ENCODE measurements around the gene PTPRR.
"Not testable (repeated sequence)": the region's sequence is repeated elsewhere in the genome, so short reads cannot be mapped to it uniquely, and the experiment has no call there.

Gene PTPRR

GRCh38 chr12:70837026-70837425, 83.5 kb downstream of the PTPRR start:
- no peak for DNase-seq

- DNase-seq = no peak
Observed at GRCh38 chr12:70835948-70836347, 84.6 kb downstream of the PTPRR start.

GRCh38 chr12:70831543-70831942, 89.0 kb downstream of the PTPRR start:
- peak; percentile 43 for DNase-seq

GRCh38 chr12:70830221-70831061, 90.1 kb downstream of the PTPRR start:
- no peak for DNase-seq

- DNase-seq = no peak
Observed at GRCh38 chr12:70829070-70829469, 91.5 kb downstream of the PTPRR start.

- peak; percentile 74 for DNase-seq
Observed at GRCh38 chr12:70828351-70828750, 92.2 kb downstream of the PTPRR start.

- no peak for DNase-seq
Observed at GRCh38 chr12:70826156-70826555, 94.4 kb downstream of the PTPRR start.

GRCh38 chr12:70824511-70824910, 96.0 kb downstream of the PTPRR start:
- no peak for DNase-seq

GRCh38 chr12:70823182-70823976, 97.2 kb downstream of the PTPRR start:
- peak; percentile 8 for DNase-seq

GRCh38 chr12:70822412-70822811, 98.1 kb downstream of the PTPRR start:
- no peak for DNase-seq

GRCh38 chr12:70815971-70816391, 104.6 kb downstream of the PTPRR start:
- DNase-seq = no peak

- no peak for DNase-seq
Observed at GRCh38 chr12:70815056-70815455, 105.5 kb downstream of the PTPRR start.

- DNase-seq = no peak
Observed at GRCh38 chr12:70813559-70813958, 107.0 kb downstream of the PTPRR start.

- no peak for DNase-seq
Observed at GRCh38 chr12:70812136-70812535, 108.4 kb downstream of the PTPRR start.

- no peak for DNase-seq
Observed at GRCh38 chr12:70809887-70810286, 110.7 kb downstream of the PTPRR start.

GRCh38 chr12:70807993-70808392, 112.5 kb downstream of the PTPRR start:
- not testable (repeated sequence) for DNase-seq

- DNase-seq = no peak
Observed at GRCh38 chr12:70806827-70807226, 113.7 kb downstream of the PTPRR start.

GRCh38 chr12:70806043-70806442, 114.5 kb downstream of the PTPRR start:
- no peak for DNase-seq

GRCh38 chr12:70798016-70798783, 122.3 kb downstream of the PTPRR start:
- DNase-seq = no peak

GRCh38 chr12:70796989-70797388, 123.5 kb downstream of the PTPRR start:
- DNase-seq = no peak

- no peak for DNase-seq
Observed at GRCh38 chr12:70795608-70796007, 124.9 kb downstream of the PTPRR start.

- no peak for DNase-seq
Observed at GRCh38 chr12:70794131-70794530, 126.4 kb downstream of the PTPRR start.

- no peak for DNase-seq
Observed at GRCh38 chr12:70788774-70789173, 131.8 kb downstream of the PTPRR start.

All from HCEC 1CT (cell line).